GM18519 (cell line): ENCODE data around the gene MS4A1.
A peak's percentile ranks its signal among the peaks of the same experiment; 100 is the strongest.
"Not testable (repeated sequence)": the region's sequence is repeated elsewhere in the genome, so short reads cannot be mapped to it uniquely, and the experiment has no call there.

Experiments
- ATAC-seq: cut with Tn5 transposase; IDR thresholded peaks from one replicate; pipeline ENCODE4 v1.9.1; 2021; ENCODE audit warnings: mild to moderate bottlenecking, moderate library complexity; ENCODE audit not compliant: unreplicated experiment, low FRiP score

Gene MS4A1

GRCh38 chr11:60455531-60456042 lies at the start of gene MS4A1:
MS4A1 (plus strand) TSS chr11:60455847; CDS start chr11:60462375, 6,528 bp downstream.
- ATAC-seq = peak; percentile 81

GRCh38 chr11:60420015-60420414 lies 35.6 kb upstream of the MS4A1 start:
- no peak for ATAC-seq

- no peak for ATAC-seq
Measured at GRCh38 chr11:60422609-60423008, 33.0 kb upstream of the MS4A1 start.

GRCh38 chr11:60428517-60428916 lies 27.1 kb upstream of the MS4A1 start:
- ATAC-seq = no peak

- ATAC-seq = no peak
Measured at GRCh38 chr11:60429272-60429671, 26.4 kb upstream of the MS4A1 start, which contains the start of gene MS4A5. MS4A5 (plus strand) TSS chr11:60429572; CDS start chr11:60429675, 103 bp downstream.

- no peak for ATAC-seq
Measured at GRCh38 chr11:60431251-60431650, 24.4 kb upstream of the MS4A1 start.

GRCh38 chr11:60433401-60433800 lies 22.2 kb upstream of the MS4A1 start:
- ATAC-seq = no peak

GRCh38 chr11:60447070-60447469 lies 8.6 kb upstream of the MS4A1 start:
- ATAC-seq = no peak

GRCh38 chr11:60447846-60448245 lies 7.8 kb upstream of the MS4A1 start:
- no peak for ATAC-seq

GRCh38 chr11:60451185-60451584 lies 4.5 kb upstream of the MS4A1 start:
- ATAC-seq = not testable (repeated sequence)

GRCh38 chr11:60454212-60454611 lies 1.4 kb upstream of the MS4A1 start:
- ATAC-seq = no peak

GRCh38 chr11:60457576-60457975 lies 1.9 kb downstream of the MS4A1 start:
- ATAC-seq = no peak

- no peak for ATAC-seq
Measured at GRCh38 chr11:60459345-60459744, 3.7 kb downstream of the MS4A1 start.

GRCh38 chr11:60468829-60469228 lies 13.2 kb downstream of the MS4A1 start:
- ATAC-seq = no peak

- no peak for ATAC-seq
Measured at GRCh38 chr11:60469723-60470122, 14.1 kb downstream of the MS4A1 start.

GRCh38 chr11:60477035-60477445 lies 21.4 kb downstream of the MS4A1 start:
- ATAC-seq = no peak

GRCh38 chr11:60482361-60482760 lies 26.7 kb downstream of the MS4A1 start:
- no peak for ATAC-seq

GRCh38 chr11:60485987-60486386 lies 30.3 kb downstream of the MS4A1 start:
- peak; percentile 92 for ATAC-seq

- ATAC-seq = no peak
Measured at GRCh38 chr11:60492488-60493009, 36.9 kb downstream of the MS4A1 start, which contains the start of gene MS4A12. MS4A12 (plus strand) TSS chr11:60492778; CDS start chr11:60497319, 4,541 bp downstream.

GRCh38 chr11:60493454-60493853 lies 37.8 kb downstream of the MS4A1 start:
- ATAC-seq = no peak

- no peak for ATAC-seq
Measured at GRCh38 chr11:60498399-60498798, 42.8 kb downstream of the MS4A1 start.

GRCh38 chr11:60498853-60499252 lies 43.2 kb downstream of the MS4A1 start:
- ATAC-seq = no peak
